NCI-H226 (cell line): ENCODE measurements around the gene FAM222A.

ENCODE experiments used
- DNase-seq: peaks from one replicate; pipeline ENCODE4 v3.0.0-alpha.2; 2015

The FAM222A gene

GRCh38 chr12:109739747-109740693, 26.4 kb downstream of the FAM222A start:
- DNase-seq: no peak

DNA sequence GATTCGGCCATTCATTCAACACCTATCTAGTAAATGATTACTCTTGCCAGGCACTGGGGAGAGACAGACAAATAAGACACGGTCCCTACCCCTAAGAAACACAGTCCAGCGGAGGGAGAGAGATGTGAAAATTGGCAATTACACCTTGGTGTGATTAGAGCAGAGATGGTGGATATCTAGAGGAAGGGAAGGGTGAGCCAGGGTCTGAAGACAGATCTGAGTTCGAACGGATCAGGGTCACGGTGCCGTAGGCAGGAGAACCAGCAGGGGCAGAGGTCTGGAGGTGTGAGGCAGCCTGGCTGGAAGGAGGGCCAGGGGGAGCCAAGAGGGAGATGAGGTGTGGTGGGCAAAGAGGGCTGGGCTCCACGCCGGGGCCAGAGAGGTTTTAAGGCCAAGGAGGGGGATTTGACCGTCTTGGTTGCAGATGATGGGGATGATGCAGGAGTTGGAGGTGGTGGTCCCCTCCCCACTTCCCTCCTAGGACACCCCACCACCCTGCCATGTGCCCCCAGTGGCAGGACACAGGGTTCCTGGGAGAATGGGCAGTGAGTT, 27.1 kb downstream of the FAM222A start:
- no peak for DNase-seq

GRCh38 chr12:109741286-109741969, 27.8 kb downstream of the FAM222A start:
- DNase-seq: no peak

- DNase-seq: no peak
Observed at GRCh38 chr12:109741970-109742703, 28.5 kb downstream of the FAM222A start.

GRCh38 chr12:109743076-109743910, 29.7 kb downstream of the FAM222A start:
- DNase-seq: no peak

- DNase-seq: no peak
Observed at GRCh38 chr12:109744026-109744425, 30.4 kb downstream of the FAM222A start.

- no peak for DNase-seq
Observed at GRCh38 chr12:109744986-109745942, 31.6 kb downstream of the FAM222A start.

GRCh38 chr12:109752117-109753053, 38.8 kb downstream of the FAM222A start:
- no peak for DNase-seq

DNA sequence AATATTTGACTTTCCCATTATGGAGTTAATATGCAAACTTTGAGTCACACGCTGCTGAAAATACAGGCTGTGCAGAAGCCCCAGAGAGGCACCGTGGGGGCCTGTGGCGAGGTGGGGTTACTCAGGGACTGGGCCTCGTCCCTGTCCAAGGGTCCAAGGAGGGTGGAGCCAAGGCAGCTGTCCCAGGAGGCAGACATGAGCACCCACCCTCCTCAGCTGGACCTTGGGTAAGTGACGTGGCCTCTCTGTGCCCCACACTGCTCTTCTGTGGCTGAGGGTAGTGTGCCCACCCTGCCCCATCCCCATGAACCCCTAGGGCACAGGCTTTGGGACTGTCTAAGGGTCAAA, 39.4 kb downstream of the FAM222A start:
- DNase-seq: no peak

DNA sequence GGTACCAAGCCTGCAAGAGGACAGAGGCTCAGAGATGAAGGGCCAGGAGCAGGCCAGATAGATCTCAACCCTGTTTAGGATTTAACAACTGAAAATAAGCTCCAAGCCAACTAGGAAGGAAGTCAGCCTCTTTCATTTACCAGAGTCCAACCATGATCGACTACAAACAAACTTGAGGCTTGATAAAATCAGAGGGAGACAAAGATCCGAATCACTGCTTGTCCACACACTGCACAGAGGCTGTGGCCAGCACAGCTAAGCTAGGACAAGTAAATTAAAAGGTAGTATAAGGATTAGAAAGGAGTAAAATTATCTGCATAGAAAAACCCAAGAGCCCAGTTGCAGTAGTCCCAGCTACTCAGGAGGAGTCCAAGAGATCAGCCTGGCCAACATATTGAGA, 40.3 kb downstream of the FAM222A start:
- no peak for DNase-seq

DNA sequence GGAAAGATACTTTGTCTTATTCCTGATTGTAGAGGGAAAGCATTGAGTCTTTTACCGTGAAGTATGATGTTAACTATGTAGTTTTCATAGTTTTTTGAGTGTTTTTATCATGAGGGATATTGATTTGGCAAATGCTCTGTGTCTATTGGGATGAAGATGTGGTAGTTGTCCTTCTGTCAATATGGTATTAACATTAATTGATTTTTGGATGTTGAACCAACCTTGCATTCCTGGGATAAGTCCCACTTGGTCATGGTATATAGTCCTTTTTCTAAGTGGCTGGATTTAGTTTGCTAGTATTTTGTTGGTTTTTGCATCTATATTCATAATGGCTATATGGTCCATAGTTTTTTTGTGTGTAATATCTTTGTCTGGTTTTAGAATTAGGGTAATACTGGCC, 42.8 kb downstream of the FAM222A start:
- no peak for DNase-seq

DNA sequence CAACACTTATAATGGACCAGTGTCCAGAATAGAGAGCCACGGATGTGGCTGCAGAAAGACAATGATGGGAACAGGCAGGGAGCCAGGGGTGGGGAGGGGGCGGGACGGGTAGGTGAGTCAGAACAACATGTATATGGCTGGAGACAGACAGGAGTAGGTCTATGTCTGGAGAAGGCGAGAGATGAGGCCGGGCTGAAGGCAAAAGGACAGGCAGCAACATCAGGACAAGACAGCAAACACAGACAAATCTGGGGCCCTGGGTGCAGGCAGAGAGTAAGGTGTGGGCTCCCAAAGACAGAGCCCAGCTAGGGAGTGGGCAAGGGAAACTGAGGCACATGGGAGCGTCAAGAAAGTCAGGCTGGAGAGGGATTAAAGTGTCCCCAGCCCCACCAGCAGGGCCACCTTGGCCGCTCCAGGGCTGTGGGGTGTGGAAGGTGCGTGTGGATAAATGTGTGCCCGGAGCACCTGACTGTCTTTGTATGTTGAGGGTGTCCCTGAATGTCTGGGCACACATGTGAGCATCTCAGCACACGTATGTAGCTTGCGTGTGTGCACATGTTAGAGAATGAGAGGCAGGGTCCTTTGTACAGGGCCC, 44.1 kb downstream of the FAM222A start:
- no peak for DNase-seq

GRCh38 chr12:109758426-109759420, 45.1 kb downstream of the FAM222A start:
- no peak for DNase-seq

DNA sequence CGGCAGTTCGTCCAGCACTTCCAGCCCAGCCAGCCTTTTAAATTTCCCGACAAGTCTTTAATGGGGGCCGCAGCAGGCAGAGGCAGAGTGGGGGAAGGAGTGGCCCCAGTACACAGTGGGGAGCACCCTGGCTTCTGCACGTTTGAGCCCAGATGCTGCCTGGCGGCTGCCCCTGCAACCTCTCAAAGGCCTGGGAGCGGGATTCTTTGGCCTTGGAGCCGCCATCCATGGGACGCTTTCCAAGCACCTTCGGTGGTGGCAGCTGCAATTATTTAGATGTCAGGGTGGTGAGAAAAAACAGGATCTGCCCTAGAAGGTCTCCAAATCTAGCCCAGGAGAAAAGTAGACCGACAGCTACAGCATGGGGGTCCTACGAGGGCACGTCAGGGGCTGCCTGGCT, 46.0 kb downstream of the FAM222A start:
- DNase-seq: no peak

- DNase-seq: no peak
Observed at GRCh38 chr12:109760031-109760929, 46.7 kb downstream of the FAM222A start.

DNA sequence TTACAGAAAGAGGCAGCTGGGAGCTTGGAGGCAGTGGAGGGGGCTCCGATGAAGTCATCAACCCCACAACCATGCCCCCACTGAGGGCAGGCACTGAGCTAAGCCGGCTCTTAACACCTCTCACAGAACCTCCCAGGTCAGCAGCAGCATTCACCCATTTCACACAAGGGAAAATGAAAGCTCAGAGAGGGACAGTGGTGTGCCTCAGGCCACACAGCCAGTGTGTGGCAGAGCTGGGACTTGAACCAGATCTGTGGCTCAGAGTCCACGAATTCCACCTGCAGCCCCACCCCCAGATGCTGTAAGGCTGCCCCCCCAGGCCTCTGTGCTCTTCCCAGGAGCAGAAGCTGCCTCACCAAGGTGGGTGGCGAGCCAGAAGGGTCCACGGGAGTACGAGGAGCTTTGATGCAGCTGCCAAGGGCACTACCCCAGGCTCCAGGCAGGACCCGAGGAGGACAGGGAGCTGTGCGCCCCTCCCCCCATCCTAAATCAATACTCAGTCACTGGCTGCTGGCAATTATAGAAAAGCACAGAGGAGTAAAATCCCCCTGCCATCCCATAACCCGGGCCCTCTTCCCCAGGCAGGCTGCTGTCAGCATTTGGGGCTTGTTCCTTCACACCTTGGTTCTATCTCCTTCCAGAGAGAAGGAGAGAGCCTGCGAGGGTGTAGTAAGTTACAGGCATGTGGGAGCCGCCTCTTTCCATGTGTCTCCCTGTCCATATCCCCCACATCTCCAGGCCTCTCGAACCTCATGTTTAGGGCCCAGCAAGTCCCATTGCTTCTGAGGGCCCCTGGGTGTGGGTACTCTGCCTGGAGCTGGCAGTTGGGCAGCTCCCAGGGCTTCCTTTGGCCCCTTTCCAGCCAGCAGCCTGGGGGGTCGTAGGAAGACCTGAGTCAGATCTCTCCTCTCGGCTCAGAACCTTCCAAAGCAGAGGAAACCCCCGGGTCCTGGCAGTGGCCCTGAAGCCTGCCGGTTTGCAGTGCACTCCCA, 47.6 kb downstream of the FAM222A start:
- no peak for DNase-seq
